Epithelial cell of esophagus (primary cell): ENCODE measurements around the gene TBX6.
A peak's percentile ranks its signal among the peaks of the same experiment; 100 is the strongest.

ENCODE experiments used
- DNase-seq: peaks from one replicate; pipeline ENCODE4 v3.0.0; 2010; ENCODE audit warnings: low read depth
- H3K4me3 ChIP-seq: 2 replicates; pipeline ENCODE4 v1.5.1; 2011; ENCODE audit warnings: mild to moderate bottlenecking, low read length, control low read depth
- TF ChIP-seq, protein P1 (sequence below): IDR thresholded peaks from 2 replicates; pipeline ENCODE4 v1.5.1; 2011; ENCODE audit warnings: low read depth, mild to moderate bottlenecking, low read length, control low read depth, inconsistent platforms; ENCODE audit not compliant: insufficient read depth; ENCODE audit errors: missing control alignments

The TBX6 gene

DNA sequence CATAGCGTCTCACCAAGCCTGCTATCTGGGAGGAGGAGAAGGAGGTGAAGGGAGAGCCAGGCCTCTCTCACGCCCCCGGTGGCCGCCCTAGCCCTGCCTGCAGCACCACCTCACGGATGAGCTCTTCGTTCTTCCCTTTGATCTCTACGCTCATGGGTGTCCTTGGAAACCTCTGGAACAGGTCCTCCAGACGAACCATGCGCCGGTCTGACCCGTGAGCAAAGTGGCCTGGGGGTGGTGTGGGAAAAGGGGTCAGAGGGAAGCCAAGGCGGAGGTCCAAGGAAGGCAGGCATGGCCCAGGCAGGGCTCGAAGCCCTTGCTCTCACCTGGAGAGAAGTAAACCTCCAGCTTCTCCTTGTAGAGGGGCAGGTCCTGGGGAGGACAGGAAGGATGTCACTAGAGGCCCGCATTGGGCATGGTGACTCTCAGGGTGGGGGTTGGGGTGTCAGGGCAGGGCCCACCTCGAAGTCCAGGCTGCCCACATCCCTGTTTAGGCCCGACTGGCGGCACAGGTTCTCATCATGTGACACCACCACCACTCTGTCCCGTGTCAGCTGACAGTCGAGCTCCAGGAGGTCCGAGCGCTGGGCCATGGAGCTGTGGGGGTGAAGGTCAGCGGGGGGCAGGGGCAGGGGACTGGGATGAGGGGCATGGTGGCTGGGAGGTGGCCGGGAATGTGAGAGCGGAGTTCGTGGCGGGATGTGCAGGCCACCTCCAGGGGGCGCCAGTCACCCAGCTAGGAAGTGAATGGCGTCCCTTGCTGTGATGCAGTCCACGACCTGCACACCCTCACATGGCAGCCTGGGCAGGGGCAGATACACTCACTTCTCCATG is 20.7 kb upstream of the TBX6 start:
- TF ChIP-seq, protein P1, sequence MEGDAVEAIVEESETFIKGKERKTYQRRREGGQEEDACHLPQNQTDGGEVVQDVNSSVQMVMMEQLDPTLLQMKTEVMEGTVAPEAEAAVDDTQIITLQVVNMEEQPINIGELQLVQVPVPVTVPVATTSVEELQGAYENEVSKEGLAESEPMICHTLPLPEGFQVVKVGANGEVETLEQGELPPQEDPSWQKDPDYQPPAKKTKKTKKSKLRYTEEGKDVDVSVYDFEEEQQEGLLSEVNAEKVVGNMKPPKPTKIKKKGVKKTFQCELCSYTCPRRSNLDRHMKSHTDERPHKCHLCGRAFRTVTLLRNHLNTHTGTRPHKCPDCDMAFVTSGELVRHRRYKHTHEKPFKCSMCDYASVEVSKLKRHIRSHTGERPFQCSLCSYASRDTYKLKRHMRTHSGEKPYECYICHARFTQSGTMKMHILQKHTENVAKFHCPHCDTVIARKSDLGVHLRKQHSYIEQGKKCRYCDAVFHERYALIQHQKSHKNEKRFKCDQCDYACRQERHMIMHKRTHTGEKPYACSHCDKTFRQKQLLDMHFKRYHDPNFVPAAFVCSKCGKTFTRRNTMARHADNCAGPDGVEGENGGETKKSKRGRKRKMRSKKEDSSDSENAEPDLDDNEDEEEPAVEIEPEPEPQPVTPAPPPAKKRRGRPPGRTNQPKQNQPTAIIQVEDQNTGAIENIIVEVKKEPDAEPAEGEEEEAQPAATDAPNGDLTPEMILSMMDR: peak; percentile 48
- H3K4me3 ChIP-seq: no peak overlapping the region
- DNase-seq: peak; percentile 48

DNA sequence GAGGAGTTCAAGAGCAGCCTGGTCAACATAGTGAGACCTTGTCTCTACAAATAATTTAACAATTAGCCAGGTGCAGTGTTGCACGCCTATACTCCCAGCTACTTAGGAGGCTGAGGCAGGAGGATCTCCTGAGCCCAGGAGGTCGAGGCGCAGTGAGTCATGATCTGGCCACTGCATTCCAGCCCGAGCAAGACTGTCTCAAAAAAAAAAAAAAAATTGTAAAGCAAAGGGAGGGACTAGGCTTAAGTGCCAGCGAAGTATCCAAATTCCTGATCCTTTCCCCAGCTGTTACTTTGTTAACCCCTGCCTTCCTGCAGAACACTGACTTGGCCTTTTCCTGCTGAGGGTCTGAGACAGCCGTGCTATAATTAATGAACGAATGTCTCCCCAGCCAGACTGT is 18.9 kb upstream of the TBX6 start:
- TF ChIP-seq, protein P1: no peak
- DNase-seq: no peak

DNA sequence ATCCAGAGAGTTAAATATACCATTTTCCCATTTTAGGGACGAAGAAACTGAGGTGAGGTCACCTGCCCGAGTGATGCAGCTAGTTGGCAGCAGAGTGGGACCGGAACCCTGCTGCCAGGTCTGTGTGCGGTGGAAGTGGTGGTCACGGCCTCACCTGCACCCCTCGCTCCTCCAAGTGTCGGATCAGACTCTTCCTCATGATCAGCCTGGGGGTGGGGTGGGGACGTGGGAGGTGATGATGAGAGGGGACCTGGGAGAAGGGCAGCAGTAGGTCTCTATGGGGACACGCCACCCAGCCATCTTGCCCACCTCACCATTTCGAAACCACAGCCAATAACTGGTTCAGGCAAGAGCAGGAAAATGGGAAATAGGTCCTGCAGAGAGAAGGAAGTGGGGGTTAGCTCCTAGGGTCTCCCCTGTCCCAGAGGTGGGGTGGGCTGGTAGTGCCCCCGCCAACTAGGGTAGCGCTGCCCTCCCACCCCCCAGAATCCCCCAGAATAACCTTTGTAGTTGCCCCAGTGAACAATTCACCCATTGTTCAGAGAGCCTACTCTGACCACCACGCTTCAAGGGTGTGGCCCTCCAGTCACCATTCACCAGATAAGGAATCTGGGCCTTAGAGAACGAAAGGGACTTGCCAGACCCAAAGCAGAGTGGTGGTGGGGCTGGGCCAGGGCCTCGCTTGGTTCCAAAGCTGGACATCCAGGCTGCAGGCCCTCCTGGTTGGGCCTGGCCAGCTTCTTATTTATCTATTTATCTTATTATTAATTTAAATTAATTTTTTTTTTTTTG is 16.5 kb upstream of the TBX6 start:
- no peak overlapping the region for H3K4me3 ChIP-seq
- DNase-seq: no peak
- TF ChIP-seq, protein P1: no peak

More for the DNA sequence above, 18.9 kb upstream of the TBX6 start:
- H3K4me3 ChIP-seq: no peak overlapping the region

- TF ChIP-seq, protein P1: no peak
- DNase-seq: peak; percentile 28
- no peak overlapping the region for H3K4me3 ChIP-seq
Measured at GRCh38 chr16:30104492-30104891, 12.8 kb upstream of the TBX6 start.

- no peak for DNase-seq
- no peak overlapping the region for H3K4me3 ChIP-seq
- TF ChIP-seq, protein P1: no peak
Measured at GRCh38 chr16:30104090-30104489, 12.4 kb upstream of the TBX6 start.

- no peak for DNase-seq
- H3K4me3 ChIP-seq: no peak overlapping the region
- TF ChIP-seq, protein P1: no peak
Measured at GRCh38 chr16:30096862-30097563, 5.3 kb upstream of the TBX6 start.
